Transverse colon (tissue), 3 donors: ENCODE measurements around the gene TBC1D13.

Experiments
- CTCF ChIP-seq, 5 experiments: fragments of 200-600 bp in 3 of 5; fragments of 450-650 bp in 2 of 5; sonication (generic) in 3 of 5; IDR thresholded peaks; 1 replicate in 2 of 5; 2 replicates in 3 of 5; pipeline ENCODE4 v1.5.1; 2016 to 2017; ENCODE audit warnings: antibody characterized with exemption in 5 of 5, inconsistent platforms in 3 of 5, mild to moderate bottlenecking in 2 of 5, moderate library complexity in 1 of 5
- EP300 ChIP-seq: sonication (generic); formaldehyde crosslinking; IDR thresholded peaks from one replicate; pipeline ENCODE4 v1.6.1; 2017; ENCODE audit warnings: antibody characterized with exemption, low read depth
- POLR2A ChIP-seq: fragments of 450-650 bp; IDR thresholded peaks from one replicate; pipeline ENCODE4 v1.6.1; 2016; ENCODE audit warnings: antibody characterized with exemption, mild to moderate bottlenecking, moderate library complexity

GRCh38 chr9:128833696-128834095 is 46.6 kb downstream of the TBC1D13 start:
- TF ChIP-seq CTCF (IDR thresholded peaks at IDR 0.05) (no peak), EP300 (no peak), POLR2A (no peak)
